Nephron (organoid): ENCODE results near the gene IBA57.
"Not testable (repeated sequence)": the region's sequence is repeated elsewhere in the genome, so short reads cannot be mapped to it uniquely, and the experiment has no call there.

Source experiments
- H3K27ac Mint-ChIP-seq, 3 experiments: 2 replicates each; pipeline ENCODE4 v1.8.0; 2020; ENCODE audit warnings: mixed read lengths in 3 of 3, mild to moderate bottlenecking in 2 of 3, moderate library complexity in 1 of 3
- H3K27me3 Mint-ChIP-seq: 2 replicates; pipeline ENCODE4 v1.8.0; 2021; ENCODE audit warnings: low read depth, mild to moderate bottlenecking, moderate library complexity, mixed read lengths
- H3K36me3 Mint-ChIP-seq: 2 replicates; pipeline ENCODE4 v1.8.0; 2020; ENCODE audit warnings: low read depth, mixed read lengths
- H3K4me1 Mint-ChIP-seq: 2 replicates; pipeline ENCODE4 v1.8.0; 2020; ENCODE audit warnings: mixed read lengths
- H3K4me3 Mint-ChIP-seq, 3 experiments: 2 replicates each; pipeline ENCODE4 v1.8.0; 2020; ENCODE audit warnings: mild to moderate bottlenecking in 3 of 3, mixed read lengths in 3 of 3, moderate library complexity in 2 of 3
- H3K9me3 Mint-ChIP-seq: 2 replicates; pipeline ENCODE4 v1.8.0; 2020; ENCODE audit warnings: mixed read lengths
- TF ChIP-seq, protein P1 (sequence below), 3 experiments: fragments of 200-600 bp; sonication (generic); IDR thresholded peaks; one replicate each; pipeline ENCODE4 v1.5.0; 2021; ENCODE audit warnings: antibody characterized with exemption in 3 of 3; ENCODE audit not compliant: unreplicated experiment in 3 of 3

The IBA57 gene

GRCh38 chr1:228171221-228171891 lies 5.8 kb downstream of the IBA57 start:
- Mint-ChIP-seq H3K27me3 (no peaks in the 10 kb centered on the region), H3K36me3 (no peaks in the 10 kb centered on the region), H3K4me1 (peaks cover 10% of the 10 kb centered on the region), H3K27ac (no peak overlapping the region), H3K4me3 (no peak overlapping the region), H3K9me3 (no peaks in the 10 kb centered on the region)
- TF ChIP-seq, protein P1, sequence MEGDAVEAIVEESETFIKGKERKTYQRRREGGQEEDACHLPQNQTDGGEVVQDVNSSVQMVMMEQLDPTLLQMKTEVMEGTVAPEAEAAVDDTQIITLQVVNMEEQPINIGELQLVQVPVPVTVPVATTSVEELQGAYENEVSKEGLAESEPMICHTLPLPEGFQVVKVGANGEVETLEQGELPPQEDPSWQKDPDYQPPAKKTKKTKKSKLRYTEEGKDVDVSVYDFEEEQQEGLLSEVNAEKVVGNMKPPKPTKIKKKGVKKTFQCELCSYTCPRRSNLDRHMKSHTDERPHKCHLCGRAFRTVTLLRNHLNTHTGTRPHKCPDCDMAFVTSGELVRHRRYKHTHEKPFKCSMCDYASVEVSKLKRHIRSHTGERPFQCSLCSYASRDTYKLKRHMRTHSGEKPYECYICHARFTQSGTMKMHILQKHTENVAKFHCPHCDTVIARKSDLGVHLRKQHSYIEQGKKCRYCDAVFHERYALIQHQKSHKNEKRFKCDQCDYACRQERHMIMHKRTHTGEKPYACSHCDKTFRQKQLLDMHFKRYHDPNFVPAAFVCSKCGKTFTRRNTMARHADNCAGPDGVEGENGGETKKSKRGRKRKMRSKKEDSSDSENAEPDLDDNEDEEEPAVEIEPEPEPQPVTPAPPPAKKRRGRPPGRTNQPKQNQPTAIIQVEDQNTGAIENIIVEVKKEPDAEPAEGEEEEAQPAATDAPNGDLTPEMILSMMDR (IDR thresholded peaks at IDR 0.05; ENCODE audit: unreplicated experiment in 3 of 3): no peak

DNA sequence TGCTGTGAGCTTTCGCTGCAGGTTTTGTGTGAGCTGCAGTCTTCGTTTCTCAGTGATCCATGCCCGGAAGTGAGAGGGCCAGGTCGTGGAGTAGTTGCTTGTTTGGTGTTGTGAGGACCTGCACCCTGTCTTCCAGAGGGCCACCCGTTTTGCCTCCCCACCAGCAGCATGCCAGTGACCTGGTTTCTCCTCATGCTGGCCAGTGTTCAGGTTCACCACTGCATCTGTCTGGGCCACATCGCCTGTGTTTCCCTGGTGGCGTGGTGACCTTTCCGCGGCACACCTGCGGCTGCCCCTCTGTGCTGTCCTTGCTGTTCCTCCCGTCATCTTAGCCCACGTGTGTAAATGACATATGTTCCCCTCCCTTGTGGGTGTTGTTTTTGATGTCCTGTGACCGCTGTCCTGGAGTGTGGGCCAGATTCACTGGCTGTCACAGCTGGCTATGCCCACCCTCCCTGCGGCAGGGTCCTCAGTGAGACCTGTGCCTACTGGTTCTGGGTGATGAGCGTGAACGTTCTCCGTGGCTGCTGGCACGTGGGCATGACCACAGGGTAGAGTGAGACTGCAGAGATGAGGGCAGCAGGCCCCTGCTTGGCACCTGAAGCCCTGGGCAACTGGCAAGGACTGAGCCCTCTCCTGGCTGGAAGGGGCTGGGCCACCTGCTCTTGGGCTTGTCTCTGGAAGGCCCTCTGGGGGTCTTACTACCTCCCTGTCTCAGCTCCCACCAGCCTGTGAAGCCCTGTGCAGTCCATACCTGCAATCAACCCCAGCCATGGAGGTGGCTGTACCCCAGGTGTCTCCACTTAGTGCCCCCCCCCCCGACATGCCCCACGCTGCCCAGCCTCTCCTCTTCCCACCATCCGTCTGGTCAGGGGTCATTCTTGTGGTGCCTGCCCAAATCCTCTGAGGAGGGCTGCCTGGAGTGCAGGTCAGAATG lies 7.3 kb downstream of the IBA57 start:
- no peaks in the 10 kb centered on the region for H3K9me3 Mint-ChIP-seq
- TF ChIP-seq, protein P1 (IDR thresholded peaks at IDR 0.05; ENCODE audit: unreplicated experiment in 3 of 3): no peak
- peaks cover 2% of the 10 kb centered on the region for H3K4me1 Mint-ChIP-seq
- H3K27me3 Mint-ChIP-seq: no peaks in the 10 kb centered on the region
- H3K36me3 Mint-ChIP-seq: no peaks in the 10 kb centered on the region
- H3K27ac Mint-ChIP-seq: no peak overlapping the region
- no peak overlapping the region for H3K4me3 Mint-ChIP-seq

- H3K27ac Mint-ChIP-seq, H3K9me3 Mint-ChIP-seq, H3K4me1 Mint-ChIP-seq, H3K4me3 Mint-ChIP-seq, H3K27me3 Mint-ChIP-seq, H3K36me3 Mint-ChIP-seq: not testable (repeated sequence)
Observed at GRCh38 chr1:228173528-228174481, 8.2 kb downstream of the IBA57 start.

DNA sequence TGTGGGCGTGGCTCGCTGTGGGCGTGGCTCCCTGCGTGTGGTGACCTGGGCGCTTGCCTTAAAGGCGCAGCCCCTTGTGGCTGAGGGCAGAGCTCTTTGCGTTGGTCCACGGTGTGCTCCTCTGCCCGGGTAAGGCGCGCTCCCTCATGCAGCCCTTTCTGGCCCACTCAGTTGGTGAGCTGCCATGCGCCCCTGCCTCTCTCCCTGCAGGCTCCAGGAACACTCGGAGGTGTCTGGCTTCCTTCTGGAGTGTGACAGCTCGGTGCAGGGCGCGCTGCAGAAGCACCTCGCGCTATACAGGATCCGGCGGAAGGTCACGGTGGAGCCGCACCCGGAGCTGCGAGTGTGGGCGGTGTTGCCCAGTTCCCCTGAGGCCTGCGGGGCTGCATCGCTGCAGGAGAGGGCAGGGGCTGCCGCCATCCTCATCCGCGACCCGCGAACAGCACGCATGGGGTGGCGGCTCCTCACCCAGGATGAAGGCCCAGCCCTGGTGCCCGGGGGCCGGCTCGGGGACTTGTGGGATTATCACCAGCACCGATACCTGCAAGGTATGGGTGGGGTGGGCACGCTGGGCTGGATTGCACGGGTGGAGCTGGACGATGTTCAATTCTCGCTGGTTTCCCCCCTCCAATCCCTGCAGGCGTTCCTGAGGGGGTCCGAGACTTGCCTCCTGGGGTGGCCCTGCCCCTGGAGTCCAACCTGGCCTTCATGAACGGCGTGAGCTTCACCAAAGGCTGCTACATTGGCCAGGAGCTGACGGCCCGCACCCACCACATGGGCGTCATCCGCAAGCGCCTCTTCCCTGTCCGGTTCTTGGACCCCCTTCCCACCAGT lies 9.1 kb downstream of the IBA57 start:
- Mint-ChIP-seq H3K27me3 (no peaks in the 10 kb centered on the region), H3K27ac (no peak overlapping the region), H3K9me3 (no peaks in the 10 kb centered on the region), H3K4me1 (peaks cover 4% of the 10 kb centered on the region), H3K36me3 (peaks cover 5% of the 10 kb centered on the region), H3K4me3 (no peak overlapping the region)
- TF ChIP-seq, protein P1 (IDR thresholded peaks at IDR 0.05; ENCODE audit: unreplicated experiment in 3 of 3): no peak

DNA sequence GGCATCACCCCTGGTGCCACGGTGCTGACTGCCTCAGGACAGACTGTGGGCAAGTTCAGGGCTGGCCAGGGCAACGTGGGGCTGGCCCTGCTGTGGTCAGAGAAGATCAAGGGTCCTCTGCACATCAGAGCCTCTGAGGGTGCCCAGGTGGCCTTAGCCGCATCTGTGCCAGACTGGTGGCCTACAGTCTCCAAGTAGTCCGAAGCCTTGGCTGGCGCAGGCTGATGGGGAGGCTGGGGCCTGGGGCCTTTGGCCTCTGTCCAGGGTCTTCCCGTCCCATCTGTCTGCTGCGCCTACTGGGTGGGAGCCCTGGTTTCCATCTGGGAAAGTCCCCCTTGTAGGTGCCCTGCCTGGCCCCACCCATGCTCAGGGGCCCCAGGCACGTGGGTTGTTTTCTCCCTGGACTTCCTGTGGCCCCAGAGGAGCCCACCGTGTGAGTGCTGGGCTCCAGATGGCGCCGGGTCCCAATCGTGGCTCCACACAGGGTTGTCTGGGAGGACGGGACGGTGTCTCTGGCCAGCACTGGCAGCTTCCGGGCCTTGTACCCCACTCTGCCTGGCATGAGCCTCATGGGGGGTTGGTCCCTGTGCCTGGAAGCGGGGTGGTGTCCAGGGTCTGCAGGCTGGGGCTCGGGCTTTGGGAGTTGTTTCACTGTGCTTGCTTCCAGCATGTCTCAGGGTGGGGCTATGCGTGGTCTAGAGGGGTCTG lies 9.9 kb downstream of the IBA57 start:
- TF ChIP-seq, protein P1 (IDR thresholded peaks at IDR 0.05; ENCODE audit: unreplicated experiment in 3 of 3): no peak
- Mint-ChIP-seq H3K27ac (no peak overlapping the region), H3K27me3 (no peaks in the 10 kb centered on the region), H3K36me3 (peaks cover 5% of the 10 kb centered on the region), H3K4me3 (no peak overlapping the region), H3K9me3 (no peaks in the 10 kb centered on the region), H3K4me1 (peaks cover 4% of the 10 kb centered on the region)
